DOHH2 (cell line): ENCODE data around the gene PTPN18.
"Not testable (repeated sequence)": the region's sequence is repeated elsewhere in the genome, so short reads cannot be mapped to it uniquely, and the experiment has no call there.

Experiments used
- H3F3A ChIP-seq: fragments of 200-600 bp; sonication (generic), shearing (Covaris generic); 2 replicates; pipeline ENCODE4 v1.6.0; 2016; ENCODE audit warnings: antibody characterized with exemption, mild to moderate bottlenecking; ENCODE audit not compliant: control insufficient read depth, insufficient read depth
- H3K27ac ChIP-seq: fragments of 200-600 bp; sonication (generic); 2 replicates; pipeline ENCODE4 v1.5.1; 2014; ENCODE audit warnings: low read depth, mild to moderate bottlenecking, low read length, moderate library complexity
- H3K27me3 ChIP-seq: fragments of 200-600 bp; sonication (generic); 2 replicates; pipeline ENCODE4 v1.6.1; 2014; ENCODE audit warnings: mild to moderate bottlenecking, low read length, mixed read lengths; ENCODE audit not compliant: control insufficient read depth
- H3K36me3 ChIP-seq: fragments of 200-600 bp; sonication (generic); 2 replicates; pipeline ENCODE4 v1.6.1; 2014; ENCODE audit warnings: mild to moderate bottlenecking, low read length, moderate library complexity, mixed read lengths; ENCODE audit not compliant: control insufficient read depth
- H3K4me1 ChIP-seq: fragments of 200-600 bp; sonication (generic); 2 replicates; pipeline ENCODE4 v1.6.1; 2014; ENCODE audit warnings: mild to moderate bottlenecking, low read length, mixed read lengths; ENCODE audit not compliant: control insufficient read depth
- H3K4me2 ChIP-seq: fragments of 200-600 bp; sonication (generic); 2 replicates; pipeline ENCODE4 v1.6.0; 2014; ENCODE audit warnings: mild to moderate bottlenecking, low read length, moderate library complexity
- H3K4me3 ChIP-seq: fragments of 200-600 bp; sonication (generic); 2 replicates; pipeline ENCODE4 v1.5.1; 2014; ENCODE audit warnings: mild to moderate bottlenecking, low read length, mixed read lengths
- H3K79me2 ChIP-seq: fragments of 200-600 bp; sonication (generic); 2 replicates; pipeline ENCODE4 v1.6.1; 2014; ENCODE audit warnings: mild to moderate bottlenecking, low read length, mixed read lengths; ENCODE audit not compliant: control insufficient read depth
- H3K9me2 ChIP-seq: fragments of 200-600 bp; sonication (generic); replicated peaks from 2 replicates; pipeline ENCODE4 v1.6.1; 2014; ENCODE audit warnings: mild to moderate bottlenecking, low read length, mixed read lengths; ENCODE audit not compliant: control insufficient read depth
- H3K9me3 ChIP-seq: fragments of 200-600 bp; sonication (generic); 2 replicates; pipeline ENCODE4 v1.6.1; 2014; ENCODE audit warnings: antibody characterized with exemption, low read length, mixed read lengths; ENCODE audit not compliant: control insufficient read depth, insufficient read depth
- H4K20me1 ChIP-seq: fragments of 200-600 bp; sonication (generic); 2 replicates; pipeline ENCODE4 v1.6.0; 2014; ENCODE audit warnings: low read depth, mild to moderate bottlenecking, antibody characterized with exemption, low read length, moderate library complexity; ENCODE audit not compliant: control insufficient read depth, insufficient read depth
- CTCF ChIP-seq: fragments of 200-600 bp; sonication (generic); IDR thresholded peaks from one replicate; pipeline ENCODE4 v1.5.1; 2014; ENCODE audit warnings: antibody characterized with exemption, mild to moderate bottlenecking, low read depth, low read length; ENCODE audit not compliant: poor library complexity, severe bottlenecking
- EZH2phosphoT487 ChIP-seq: fragments of 200-600 bp; sonication (generic); IDR thresholded peaks from 2 replicates; pipeline ENCODE4 v1.6.1; 2017; ENCODE audit warnings: borderline replicate concordance, mild to moderate bottlenecking, antibody characterized with exemption, low read length, moderate library complexity, mixed read lengths

PTPN18 gene

GRCh38 chr2:130328710-130329109 is 27.1 kb upstream of the PTPN18 start:
- no peaks in the 10 kb centered on the region for H3K79me2 ChIP-seq
- no peaks in the 10 kb centered on the region for H3K9me3 ChIP-seq
- no peak for TF ChIP-seq EZH2phosphoT487
- no peak for TF ChIP-seq CTCF
- H3K9me2 ChIP-seq: no peaks in the 10 kb centered on the region
- no peaks in the 10 kb centered on the region for H3F3A ChIP-seq
- H3K4me1 ChIP-seq: peaks cover 7% of the 10 kb centered on the region
- H3K27me3 ChIP-seq: peaks cover 20% of the 10 kb centered on the region
- no peak overlapping the region for H3K4me2 ChIP-seq
- no peak overlapping the region for H3K27ac ChIP-seq
- H3K36me3 ChIP-seq: no peaks in the 10 kb centered on the region
- no peak overlapping the region for H3K4me3 ChIP-seq
- H4K20me1 ChIP-seq: no peaks in the 10 kb centered on the region

GRCh38 chr2:130332271-130333073 is 23.4 kb upstream of the PTPN18 start:
- TF ChIP-seq CTCF: peak; percentile 94
- TF ChIP-seq EZH2phosphoT487: no peak
- Histone ChIP-seq H3K27me3 (peaks cover 9% of the 10 kb centered on the region), H3K36me3 (peaks cover 1% of the 10 kb centered on the region), H3F3A (no peaks in the 10 kb centered on the region), H3K27ac (no peak overlapping the region), H3K4me1 (peaks cover 20% of the 10 kb centered on the region), H3K9me2 (no peaks in the 10 kb centered on the region), H3K4me2 (peak overlapping the region; percentile 51), H4K20me1 (no peaks in the 10 kb centered on the region), H3K4me3 (peak overlapping the region; percentile 41; the same call in 1 of the 2 replicates), H3K79me2 (no peaks in the 10 kb centered on the region), H3K9me3 (no peaks in the 10 kb centered on the region)

- not testable (repeated sequence) for H3F3A ChIP-seq
These were observed 22.6 kb upstream of the PTPN18 start for GRCh38 chr2:130333253-130333652.

GRCh38 chr2:130334026-130334425 is 21.8 kb upstream of the PTPN18 start:
- Histone ChIP-seq H3K4me3 (no peak overlapping the region), H3K27me3 (peaks cover 4% of the 10 kb centered on the region; the same call in 1 of the 2 replicates), H3K9me2 (no peaks in the 10 kb centered on the region), H3K4me1 (peaks cover 26% of the 10 kb centered on the region), H3K9me3 (no peaks in the 10 kb centered on the region), H3F3A (peaks cover 13% of the 10 kb centered on the region), H3K79me2 (no peaks in the 10 kb centered on the region), H3K36me3 (peaks cover 17% of the 10 kb centered on the region), H3K27ac (no peak overlapping the region), H3K4me2 (no peak overlapping the region), H4K20me1 (no peaks in the 10 kb centered on the region)
- TF ChIP-seq EZH2phosphoT487: no peak
- TF ChIP-seq CTCF: no peak

More at GRCh38 chr2:130333253-130333652, 22.6 kb upstream of the PTPN18 start:
- not testable (repeated sequence) for H3K9me2 ChIP-seq, H3K4me2 ChIP-seq, H3K4me3 ChIP-seq, H3K79me2 ChIP-seq, H3K27ac ChIP-seq, H3K27me3 ChIP-seq, H4K20me1 ChIP-seq, H3K9me3 ChIP-seq, H3K36me3 ChIP-seq
- H3K4me1 ChIP-seq: peaks cover 26% of the 10 kb centered on the region
